Lower leg skin (tissue), 4 donors: ENCODE results near the gene PPFIA3. TPM values are rescaled to one million over a fixed set of nuclear protein-coding genes. Genes with fewer than 3 reads are reported as not detected.
"Not testable (repeated sequence)": the region's sequence is repeated elsewhere in the genome, so short reads cannot be mapped to it uniquely, and the experiment has no call there.

Source experiments
- DNase-seq, 2 donors: peaks; one replicate each; pipeline ENCODE4 v3.0.0-alpha.2; 2019; ENCODE audit warnings: low spot score in 2 of 2
- H3K4me3 ChIP-seq: fragments of 200-600 bp; sonication (generic); 2 replicates; pipeline ENCODE4 v1.5.1; 2017; ENCODE audit warnings: mild to moderate bottlenecking, low read depth; ENCODE audit not compliant: poor library complexity, severe bottlenecking
- POLR2A ChIP-seq, 2 donors: fragments of 450-650 bp; IDR thresholded peaks; one replicate each; pipeline ENCODE4 v1.6.1; 2016 to 2017; ENCODE audit warnings: antibody characterized with exemption in 2 of 2, mild to moderate bottlenecking in 1 of 2, moderate library complexity in 1 of 2
- WGBS, 2 donors: methylation state at CpG; one replicate each; pipeline ENCODE4 v1.1.5; 2018; 5-methylcytosine and 5-hydroxymethylcytosine counted together
- intact Hi-C: fragments of 100-400 bp; cut with DNase I; formaldehyde crosslinking; loops from one replicate; pipeline ENCODE4 v1.15.0; 2023; ENCODE audit warnings: low total_unique reads
- total RNA-seq, 4 donors: library from RNA; depleted of rRNA; stranded (reverse); fragments of >200 nt; gene quantifications; one replicate each; pipeline ENCODE4 v1.1.0, GENCODE V29; 2016
- TF ChIP-seq, protein P1 (sequence below), 3 donors: fragments of 450-650 bp; IDR thresholded peaks; one replicate each; pipeline ENCODE4 v1.5.1; 2016; ENCODE audit warnings: antibody characterized with exemption in 3 of 3, mild to moderate bottlenecking in 3 of 3, moderate library complexity in 2 of 3

PPFIA3 gene
- total RNA-seq: 10 to 100 TPM; 52.3 to 78.1 (median 64.4) TPM

DNA sequence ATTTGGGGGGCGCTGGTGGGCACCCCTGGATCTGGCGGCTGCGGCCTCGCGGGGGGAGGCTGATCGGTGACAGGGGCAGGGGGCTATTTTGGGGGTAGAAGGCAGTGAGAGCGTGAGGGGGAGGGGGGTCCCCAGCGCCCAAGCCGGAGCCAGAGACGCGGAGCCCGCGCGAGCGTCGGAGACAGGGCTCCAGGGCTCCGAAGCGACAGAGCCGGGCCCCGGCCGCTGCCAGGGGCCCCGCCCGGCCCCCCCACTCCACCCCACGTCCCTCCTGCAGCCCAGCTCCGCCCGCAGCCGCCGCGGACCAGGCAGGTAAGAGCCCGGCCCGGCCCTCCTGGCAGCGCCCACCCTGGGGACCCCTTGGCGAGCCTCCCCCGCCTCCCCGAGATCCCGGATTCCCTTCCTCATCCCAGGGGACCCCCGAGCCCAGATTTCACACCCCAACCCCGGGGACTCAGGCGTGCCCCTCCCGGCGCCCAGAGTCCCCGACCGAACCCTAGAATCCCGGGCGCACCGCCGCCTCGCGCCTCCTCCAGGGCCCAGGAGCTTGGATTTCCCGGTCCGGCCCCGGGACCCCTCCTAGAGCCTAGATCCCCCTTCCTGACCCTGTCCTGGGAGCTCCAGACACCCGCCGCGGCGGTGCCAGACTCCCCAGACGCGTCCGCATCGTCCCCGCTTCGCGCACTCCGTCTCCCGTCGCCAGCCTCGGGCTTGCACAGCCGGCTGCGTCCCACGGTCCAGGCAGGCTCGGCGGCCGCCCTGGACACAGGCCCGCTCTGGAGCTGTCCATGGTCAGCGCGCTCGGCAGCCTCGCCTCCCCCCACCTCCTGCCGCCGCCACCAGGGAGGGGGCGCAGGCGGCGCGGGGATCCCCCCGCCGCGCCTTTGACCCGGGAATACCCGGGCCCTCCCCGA is at the start of gene PPFIA3:
Gene PPFIA3, plus strand, starts transcription at position 134 of the 914 bp plus-strand sequence. CDS start 8,330 bp downstream, outside the sequence.
- peak within 1 kb of the TSS; percentile 36 for H3K4me3 ChIP-seq
- DNase-seq: peak in 1 of 2 donors; percentile 94
- intact Hi-C loops: no loop called here
- no peak for TF ChIP-seq POLR2A (IDR thresholded peaks at IDR 0.05)
- TF ChIP-seq, protein P1, sequence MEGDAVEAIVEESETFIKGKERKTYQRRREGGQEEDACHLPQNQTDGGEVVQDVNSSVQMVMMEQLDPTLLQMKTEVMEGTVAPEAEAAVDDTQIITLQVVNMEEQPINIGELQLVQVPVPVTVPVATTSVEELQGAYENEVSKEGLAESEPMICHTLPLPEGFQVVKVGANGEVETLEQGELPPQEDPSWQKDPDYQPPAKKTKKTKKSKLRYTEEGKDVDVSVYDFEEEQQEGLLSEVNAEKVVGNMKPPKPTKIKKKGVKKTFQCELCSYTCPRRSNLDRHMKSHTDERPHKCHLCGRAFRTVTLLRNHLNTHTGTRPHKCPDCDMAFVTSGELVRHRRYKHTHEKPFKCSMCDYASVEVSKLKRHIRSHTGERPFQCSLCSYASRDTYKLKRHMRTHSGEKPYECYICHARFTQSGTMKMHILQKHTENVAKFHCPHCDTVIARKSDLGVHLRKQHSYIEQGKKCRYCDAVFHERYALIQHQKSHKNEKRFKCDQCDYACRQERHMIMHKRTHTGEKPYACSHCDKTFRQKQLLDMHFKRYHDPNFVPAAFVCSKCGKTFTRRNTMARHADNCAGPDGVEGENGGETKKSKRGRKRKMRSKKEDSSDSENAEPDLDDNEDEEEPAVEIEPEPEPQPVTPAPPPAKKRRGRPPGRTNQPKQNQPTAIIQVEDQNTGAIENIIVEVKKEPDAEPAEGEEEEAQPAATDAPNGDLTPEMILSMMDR (IDR thresholded peaks at IDR 0.05): no peak
- 0 to 1% methylated on average over 7 to 44 of the region's 90 CpGs for WGBS, 2 donors

DNA sequence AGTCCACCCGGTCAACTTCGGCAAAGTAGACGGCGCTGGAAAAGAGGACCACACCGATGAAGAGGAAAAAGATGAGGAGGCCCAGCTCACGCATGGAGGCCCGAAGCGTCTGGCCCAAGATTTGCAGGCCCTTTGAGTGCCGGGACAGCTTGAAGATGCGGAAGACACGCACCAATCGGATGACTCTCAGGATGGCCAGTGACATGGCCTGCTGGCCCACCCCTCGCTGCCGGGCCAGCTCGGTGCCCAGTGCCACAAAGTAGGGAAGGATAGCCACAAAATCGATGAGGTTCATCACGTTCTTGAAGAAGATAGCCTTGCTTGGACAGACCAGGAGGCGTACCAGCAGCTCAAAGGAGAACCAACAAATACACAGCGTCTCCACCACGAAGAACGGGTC is 48.9 kb upstream of the PPFIA3 start:
- DNase-seq: no peak
- TF ChIP-seq POLR2A (IDR thresholded peaks at IDR 0.05): no peak
- TF ChIP-seq, protein P1 (IDR thresholded peaks at IDR 0.05): no peak
- WGBS, 2 donors: 96 to 97% methylated on average over 21 of the region's 21 CpGs
- H3K4me3 ChIP-seq: no peak overlapping the region
- intact Hi-C loops: no loop called here

- intact Hi-C loops: no loop called here
These were observed 47.3 kb upstream of the PPFIA3 start for GRCh38 chr19:49071860-49072547.

DNA sequence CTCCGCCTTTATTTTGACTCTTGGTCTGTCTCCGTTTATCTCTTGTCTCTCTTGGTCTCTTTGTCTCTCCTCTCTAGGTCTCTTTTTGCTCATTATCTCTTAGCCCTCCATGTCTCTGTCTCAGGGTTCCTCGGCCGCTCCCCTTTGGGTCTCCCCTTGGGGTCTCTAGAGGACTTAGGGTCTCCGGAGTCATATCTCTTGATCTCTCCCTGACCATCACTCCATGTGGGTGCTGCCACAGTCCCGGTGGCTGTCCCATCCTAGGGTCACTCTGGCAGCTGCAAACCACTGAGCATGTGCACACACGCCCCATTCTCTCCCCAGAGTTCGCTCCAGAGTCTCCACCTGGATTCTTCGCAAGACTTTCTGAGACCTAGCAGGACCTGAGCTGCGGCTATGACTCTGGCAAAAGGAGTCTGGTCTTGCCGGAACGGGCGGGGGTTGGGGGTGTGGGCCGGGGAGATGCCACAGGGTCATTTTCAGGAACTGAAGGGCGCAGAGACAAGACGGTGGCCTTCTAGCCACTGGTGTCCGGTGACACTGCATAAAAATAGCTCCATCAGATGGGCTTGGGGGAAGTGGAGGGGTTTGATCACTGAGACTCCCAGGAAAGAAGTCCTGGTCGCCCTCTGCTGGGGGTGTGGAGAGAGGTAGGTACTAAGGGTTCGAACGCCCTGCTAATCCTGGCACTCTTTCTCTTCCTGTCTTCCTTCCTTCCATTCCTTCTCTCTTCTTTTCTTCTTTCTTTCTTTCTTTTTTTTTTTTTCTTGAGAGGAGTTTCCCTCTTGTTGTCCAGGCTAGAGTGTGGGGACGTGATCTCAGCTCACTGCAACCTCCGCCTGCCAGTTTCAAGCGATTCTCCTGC is 45.6 kb upstream of the PPFIA3 start:
- TF ChIP-seq POLR2A (IDR thresholded peaks at IDR 0.05): no peak
- TF ChIP-seq, protein P1 (IDR thresholded peaks at IDR 0.05): no peak
- intact Hi-C loops: no loop called here
- peak in 1 of 2 donors; percentile 81 for DNase-seq
- H3K4me3 ChIP-seq: no peak overlapping the region
- WGBS, 2 donors: 47 to 50% methylated on average over 23 of the region's 23 CpGs

More at GRCh38 chr19:49071860-49072547, 47.3 kb upstream of the PPFIA3 start:
- no peak overlapping the region for H3K4me3 ChIP-seq
- 5% methylated on average over 31 to 32 of the region's 93 CpGs for WGBS, 2 donors
- DNase-seq: peak in 1 of 2 donors; percentile 84
- no peak for TF ChIP-seq POLR2A (IDR thresholded peaks at IDR 0.05)
- TF ChIP-seq, protein P1 (IDR thresholded peaks at IDR 0.05): no peak

- TF ChIP-seq, protein P1 (IDR thresholded peaks at IDR 0.05): peak in 1 of 3 donors; percentile 50
- intact Hi-C loops, H3K4me3 ChIP-seq: not testable (repeated sequence)
- 27 to 29% methylated on average over 9 of the region's 9 CpGs for WGBS, 2 donors
- DNase-seq: peak; percentile 46 to 91
These were observed 44.5 kb upstream of the PPFIA3 start for GRCh38 chr19:49074869-49075268.
